Keratinocyte (primary cell): Measurements from ENCODE around the gene MAGI1. TPM values are rescaled to one million over a fixed set of nuclear protein-coding genes. Genes with fewer than 3 reads are reported as not detected.

Experiments used
- DNase-seq: peaks from one replicate; pipeline ENCODE4 v3.0.0-alpha.2; 2011; ENCODE audit warnings: low read depth, missing footprints, low spot score
- FAIRE-seq: peaks from 2 replicates; lab custom pipeline; 2011; peaks lifted over from hg19 to GRCh38; lab: Jason Lieb, UNC
- H2AFZ ChIP-seq: 2 replicates; pipeline ENCODE4 v1.6.0; 2012; ENCODE audit warnings: low read length, control low read depth, inconsistent platforms; ENCODE audit not compliant: control insufficient read depth
- H3K27ac ChIP-seq: 2 replicates; pipeline ENCODE4 v1.5.1; 2011; ENCODE audit warnings: low read length; ENCODE audit not compliant: control insufficient read depth, insufficient read depth
- H3K27me3 ChIP-seq: 3 replicates; pipeline ENCODE4 v1.6.0; 2011; ENCODE audit warnings: low read length; ENCODE audit not compliant: control insufficient read depth, insufficient read depth; ENCODE audit errors: extremely low read depth
- H3K36me3 ChIP-seq, 2 experiments: 2 replicates in 1 of 2; 3 replicates in 1 of 2; pipeline ENCODE4 v1.5.1; 2011; ENCODE audit warnings: low read length in 2 of 2, mild to moderate bottlenecking in 1 of 2; ENCODE audit not compliant: control insufficient read depth in 2 of 2, insufficient read depth in 2 of 2; ENCODE audit errors: extremely low read depth in 1 of 2
- H3K4me1 ChIP-seq: 3 replicates; pipeline ENCODE4 v1.5.1; 2011; ENCODE audit warnings: low read length; ENCODE audit not compliant: control insufficient read depth, insufficient read depth; ENCODE audit errors: extremely low read depth
- H3K4me2 ChIP-seq: 3 replicates; pipeline ENCODE4 v1.6.0; 2011; ENCODE audit warnings: low read depth, low read length; ENCODE audit not compliant: control insufficient read depth, insufficient read depth; ENCODE audit errors: extremely low read depth
- H3K4me3 ChIP-seq, 3 experiments: fragments of 200-600 bp in 1 of 3; sonication (generic) in 1 of 3; 2 replicates in 2 of 3; 3 replicates in 1 of 3; pipeline ENCODE4 v1.5.1; 2011 to 2016; ENCODE audit warnings: low read length in 3 of 3, mild to moderate bottlenecking in 3 of 3, control low read depth in 2 of 3, inconsistent platforms in 1 of 3, low read depth in 1 of 3, mixed read lengths in 1 of 3, mixed run types in 1 of 3, moderate library complexity in 1 of 3; ENCODE audit not compliant: control insufficient read depth in 2 of 3, insufficient read depth in 2 of 3; ENCODE audit errors: extremely low read depth in 1 of 3
- H3K79me2 ChIP-seq: 2 replicates; pipeline ENCODE4 v1.6.0; 2012; ENCODE audit warnings: low read length; ENCODE audit not compliant: control insufficient read depth, insufficient read depth
- H3K9ac ChIP-seq: 3 replicates; pipeline ENCODE4 v1.6.0; 2011; ENCODE audit warnings: low read length; ENCODE audit not compliant: control insufficient read depth, insufficient read depth; ENCODE audit errors: extremely low read depth
- H3K9me1 ChIP-seq: 3 replicates; pipeline ENCODE4 v1.6.0; 2011; ENCODE audit warnings: low read length; ENCODE audit not compliant: control insufficient read depth, insufficient read depth; ENCODE audit errors: extremely low read depth
- H3K9me3 ChIP-seq: 2 replicates; pipeline ENCODE4 v1.5.1; 2012; ENCODE audit warnings: low read depth, low read length; ENCODE audit not compliant: control insufficient read depth
- H4K20me1 ChIP-seq: 3 replicates; pipeline ENCODE4 v1.6.0; 2011; ENCODE audit warnings: low read length; ENCODE audit not compliant: control insufficient read depth, insufficient read depth; ENCODE audit errors: extremely low read depth
- EZH2 ChIP-seq: IDR thresholded peaks from one replicate; pipeline ENCODE4 v1.6.1; 2012; ENCODE audit warnings: inconsistent platforms, mild to moderate bottlenecking, low read length, moderate library complexity
- dilution Hi-C: fragments of 300-500 bp; cut with MboI; formaldehyde crosslinking; loops from one replicate; pipeline ENCODE4 v1.7.0; 2020; ENCODE audit warnings: low sequenced_read_pairs; ENCODE audit not compliant: extremely low pct_ligation_motif_present
- polyA plus RNA-seq, 5 experiments: library from polyadenylated mRNA; depleted of rRNA in 3 of 5; stranded (reverse) in 3 of 5; stranded (forward) in 1 of 5; unstranded in 1 of 5; fragments of >200 nt; gene quantifications; 1 replicate in 1 of 5; 2 replicates in 3 of 5; 3 replicates in 1 of 5; pipeline versions ENCODE4 v1.2.1 to v1.2.3, GENCODE V29; 2011 to 2012; ENCODE audit warnings: missing spikeins in 2 of 5, low read depth in 1 of 5, low replicate concordance in 1 of 5
- TF ChIP-seq, protein P1 (sequence below), 3 experiments: IDR thresholded peaks in 1 of 3; conservative IDR thresholded peaks in 1 of 3; optimal IDR thresholded peaks in 1 of 3; 2 replicates in 2 of 3; 3 replicates in 1 of 3; pipeline versions ENCODE3 to v1.5.1; 2011; ENCODE audit warnings: low read length in 3 of 3, mild to moderate bottlenecking in 3 of 3, moderate library complexity in 2 of 3, control low read depth in 1 of 3, inconsistent platforms in 1 of 3; ENCODE audit not compliant: insufficient read depth in 2 of 3; ENCODE audit errors: extremely low read depth in 1 of 3

The MAGI1 gene
- polyA plus RNA-seq, 1 donor (not counting 4 experiments of a cell fraction or from before 2014, with no cell fraction given) = 10.9 TPM

DNA sequence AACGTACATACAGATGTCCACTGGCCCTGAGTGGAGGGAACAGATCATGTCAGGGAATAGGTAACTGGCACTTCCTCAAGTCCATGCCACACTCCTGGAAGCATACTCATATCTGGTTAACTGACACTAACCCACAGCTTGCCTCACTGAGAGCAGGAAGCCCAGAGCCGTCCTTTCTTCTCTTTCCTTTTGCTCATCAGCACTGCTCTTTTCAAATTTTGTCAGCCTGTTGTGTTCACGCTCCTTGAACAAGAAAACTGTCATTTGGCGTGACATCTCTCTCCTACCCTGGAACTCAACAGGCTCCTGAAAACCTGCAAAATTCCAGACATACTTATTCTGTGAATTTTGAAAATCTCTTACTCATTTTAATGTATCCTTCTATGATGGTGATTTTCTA is 360.2 kb downstream of the MAGI1 start:
- Histone ChIP-seq H3K27me3 (no peaks in the 10 kb centered on the region), H4K20me1 (peaks cover 3% of the 10 kb centered on the region), H3K9me3 (no peaks in the 10 kb centered on the region), H2AFZ (no peak overlapping the region), H3K9ac (no peak overlapping the region), H3K36me3 (no peaks in the 10 kb centered on the region), H3K79me2 (no peaks in the 10 kb centered on the region), H3K27ac (no peak overlapping the region), H3K4me3 (no peak overlapping the region), H3K9me1 (no peaks in the 10 kb centered on the region), H3K4me1 (no peaks in the 10 kb centered on the region), H3K4me2 (no peak overlapping the region)
- no peak for DNase-seq
- dilution Hi-C loops = no loop called here
- FAIRE-seq = no peak
- TF ChIP-seq EZH2 = no peak

DNA sequence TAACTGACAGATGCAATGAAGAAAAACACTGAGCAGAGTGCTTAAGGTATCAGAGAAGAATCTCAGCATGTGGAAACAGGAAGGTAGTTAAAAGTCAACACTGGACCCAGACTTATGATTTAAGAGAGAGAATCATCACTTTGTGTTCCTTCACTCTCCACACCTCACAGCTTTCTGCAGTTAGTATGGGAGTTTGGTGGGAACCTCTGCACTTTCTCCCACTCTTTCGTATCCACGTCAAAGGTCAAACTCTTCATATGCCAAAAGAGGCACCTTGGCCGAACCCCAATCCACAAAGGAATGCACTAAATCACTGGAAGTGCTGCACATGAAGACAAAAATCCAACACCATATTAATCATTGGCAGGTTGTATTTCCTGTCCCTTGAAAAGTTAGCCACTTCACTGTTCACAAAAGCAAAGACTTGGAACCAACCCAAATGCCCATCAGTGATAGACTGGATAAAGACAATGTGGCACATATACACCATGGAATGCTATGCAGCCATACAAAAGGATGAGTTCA is 361.2 kb downstream of the MAGI1 start:
- H3K9me3 ChIP-seq = no peaks in the 10 kb centered on the region
- DNase-seq (no peak), FAIRE-seq (no peak)
- no peak overlapping the region for H3K9ac ChIP-seq
- H3K27me3 ChIP-seq = no peaks in the 10 kb centered on the region
- peaks cover 6% of the 10 kb centered on the region for H4K20me1 ChIP-seq
- TF ChIP-seq, protein P1, sequence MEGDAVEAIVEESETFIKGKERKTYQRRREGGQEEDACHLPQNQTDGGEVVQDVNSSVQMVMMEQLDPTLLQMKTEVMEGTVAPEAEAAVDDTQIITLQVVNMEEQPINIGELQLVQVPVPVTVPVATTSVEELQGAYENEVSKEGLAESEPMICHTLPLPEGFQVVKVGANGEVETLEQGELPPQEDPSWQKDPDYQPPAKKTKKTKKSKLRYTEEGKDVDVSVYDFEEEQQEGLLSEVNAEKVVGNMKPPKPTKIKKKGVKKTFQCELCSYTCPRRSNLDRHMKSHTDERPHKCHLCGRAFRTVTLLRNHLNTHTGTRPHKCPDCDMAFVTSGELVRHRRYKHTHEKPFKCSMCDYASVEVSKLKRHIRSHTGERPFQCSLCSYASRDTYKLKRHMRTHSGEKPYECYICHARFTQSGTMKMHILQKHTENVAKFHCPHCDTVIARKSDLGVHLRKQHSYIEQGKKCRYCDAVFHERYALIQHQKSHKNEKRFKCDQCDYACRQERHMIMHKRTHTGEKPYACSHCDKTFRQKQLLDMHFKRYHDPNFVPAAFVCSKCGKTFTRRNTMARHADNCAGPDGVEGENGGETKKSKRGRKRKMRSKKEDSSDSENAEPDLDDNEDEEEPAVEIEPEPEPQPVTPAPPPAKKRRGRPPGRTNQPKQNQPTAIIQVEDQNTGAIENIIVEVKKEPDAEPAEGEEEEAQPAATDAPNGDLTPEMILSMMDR (optimal IDR thresholded peaks at IDR 0.05 in 1 of 3, IDR thresholded peaks at IDR 0.05 in 1 of 3, conservative IDR thresholded peaks at IDR 0.05 in 1 of 3; ENCODE audit: extremely low read depth in 1 of 3, insufficient read depth in 2 of 3, low read length in 3 of 3) = no peak
- TF ChIP-seq EZH2 = no peak
- H3K4me3 ChIP-seq = no peak overlapping the region
- peaks cover 2% of the 10 kb centered on the region for H3K4me1 ChIP-seq
- no peak overlapping the region for H3K27ac ChIP-seq
- no peak overlapping the region for H3K4me2 ChIP-seq
- no peaks in the 10 kb centered on the region for H3K9me1 ChIP-seq
- H3K36me3 ChIP-seq = no peaks in the 10 kb centered on the region
- no peak overlapping the region for H2AFZ ChIP-seq
- dilution Hi-C loops = no loop called here
- no peaks in the 10 kb centered on the region for H3K79me2 ChIP-seq

DNA sequence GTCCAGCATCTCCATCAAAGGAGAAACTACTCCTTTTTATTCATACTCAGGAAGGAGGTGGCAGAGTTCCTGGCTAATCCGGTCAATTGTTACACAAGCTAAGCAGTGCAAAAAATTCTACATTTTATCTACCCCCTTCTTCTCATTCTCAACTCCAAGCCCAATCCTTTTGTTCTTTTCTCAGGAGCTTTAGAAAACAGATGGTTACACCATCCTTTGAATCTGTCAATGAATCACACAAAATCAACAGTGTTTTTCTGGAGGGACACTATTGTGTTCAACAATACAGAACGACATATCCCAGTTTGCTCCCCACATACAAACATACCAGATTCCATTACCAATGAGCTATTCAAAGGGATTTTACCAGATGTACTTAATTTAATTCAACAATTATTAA is 362.1 kb downstream of the MAGI1 start:
- Histone ChIP-seq H3K9me1 (no peaks in the 10 kb centered on the region), H3K9me3 (no peaks in the 10 kb centered on the region), H3K27me3 (no peaks in the 10 kb centered on the region), H2AFZ (no peak overlapping the region), H3K4me3 (no peak overlapping the region), H3K27ac (no peak overlapping the region), H3K36me3 (no peaks in the 10 kb centered on the region), H3K4me2 (no peak overlapping the region), H3K9ac (no peak overlapping the region), H3K79me2 (no peaks in the 10 kb centered on the region), H4K20me1 (peaks cover 6% of the 10 kb centered on the region), H3K4me1 (peaks cover 2% of the 10 kb centered on the region)
- no peak for FAIRE-seq
- dilution Hi-C loops = no loop called here
- TF ChIP-seq, protein P1 (optimal IDR thresholded peaks at IDR 0.05 in 1 of 3, IDR thresholded peaks at IDR 0.05 in 1 of 3, conservative IDR thresholded peaks at IDR 0.05 in 1 of 3; ENCODE audit: extremely low read depth in 1 of 3, insufficient read depth in 2 of 3, low read length in 3 of 3) = no peak
- TF ChIP-seq EZH2 = no peak
- no peak for DNase-seq
